ENCODE results near the gene PCDHAC2.

The PCDHAC2 gene

GRCh38 chr5:140989254-140990020 is 23.2 kb downstream of the PCDHAC2 start:
- no peak for DNase-seq

GRCh38 chr5:140992828-140993227 is 26.6 kb downstream of the PCDHAC2 start:
- no peak for DNase-seq

GRCh38 chr5:140996060-140996459 is 29.8 kb downstream of the PCDHAC2 start:
- DNase-seq, result no peak

GRCh38 chr5:140998921-140999410 is 32.7 kb downstream of the PCDHAC2 start:
- no peak for DNase-seq

- no peak for DNase-seq
Measured at GRCh38 chr5:141001446-141001843, 35.2 kb downstream of the PCDHAC2 start.

GRCh38 chr5:141001844-141002604 is 35.7 kb downstream of the PCDHAC2 start:
- no peak for DNase-seq

- DNase-seq, result no peak
Measured at GRCh38 chr5:141002605-141002965, 36.3 kb downstream of the PCDHAC2 start.

GRCh38 chr5:141003031-141003430 is 36.8 kb downstream of the PCDHAC2 start:
- DNase-seq, result no peak

- DNase-seq, result no peak
Measured at GRCh38 chr5:141003791-141004611, 37.7 kb downstream of the PCDHAC2 start.

- no peak for DNase-seq
Measured at GRCh38 chr5:141007791-141008190, 41.5 kb downstream of the PCDHAC2 start.

GRCh38 chr5:141010047-141010793 is 43.9 kb downstream of the PCDHAC2 start:
- no peak for DNase-seq

GRCh38 chr5:141017943-141018342 is 51.7 kb downstream of the PCDHAC2 start:
- no peak for DNase-seq
